SU-DHL-6 (cell line): Measurements from ENCODE around the gene EGR1.
A peak's percentile ranks its signal among the peaks of the same experiment; 100 is the strongest.

Source experiments
- H2AFZ ChIP-seq: fragments of 200-600 bp; sonication (generic); 2 replicates; pipeline ENCODE4 v1.6.1; 2014; ENCODE audit warnings: low read depth, mild to moderate bottlenecking, moderate library complexity, mixed read lengths, antibody characterized with exemption, low read length; ENCODE audit not compliant: severe bottlenecking
- H3F3A ChIP-seq: fragments of 200-600 bp; shearing (Covaris generic); 2 replicates; pipeline ENCODE4 v1.6.0; 2016; ENCODE audit warnings: antibody characterized with exemption, mild to moderate bottlenecking; ENCODE audit not compliant: insufficient read depth
- H3K27ac ChIP-seq: fragments of 200-600 bp; sonication (generic); 2 replicates; pipeline ENCODE4 v1.5.1; 2016; ENCODE audit warnings: low read depth, mild to moderate bottlenecking, low read length, moderate library complexity, mixed read lengths
- H3K27me3 ChIP-seq: fragments of 200-600 bp; sonication (generic), shearing (Covaris generic); 2 replicates; pipeline ENCODE4 v1.6.0; 2014; ENCODE audit warnings: mild to moderate bottlenecking, low read length
- H3K36me3 ChIP-seq: fragments of 200-600 bp; sonication (generic); 2 replicates; pipeline ENCODE4 v1.6.1; 2014; ENCODE audit warnings: mild to moderate bottlenecking, low read length, mixed read lengths
- H3K4me2 ChIP-seq: fragments of 300-600, 200-600 bp; shearing (Covaris generic), sonication (generic); 2 replicates; pipeline ENCODE4 v1.6.0; 2014; ENCODE audit warnings: low read length, low read depth, mild to moderate bottlenecking; ENCODE audit not compliant: poor library complexity, severe bottlenecking
- H3K4me3 ChIP-seq: fragments of 200-600 bp; sonication (generic); 2 replicates; pipeline ENCODE4 v1.5.1; 2014; ENCODE audit warnings: antibody characterized with exemption, low read length, mild to moderate bottlenecking, mixed read lengths; ENCODE audit not compliant: insufficient read depth, poor library complexity, severe bottlenecking
- H3K79me2 ChIP-seq: fragments of 200-600 bp; sonication (generic); 2 replicates; pipeline ENCODE4 v1.6.1; 2014; ENCODE audit warnings: mild to moderate bottlenecking, low read length, moderate library complexity; ENCODE audit not compliant: insufficient read depth
- H3K9ac ChIP-seq: fragments of 200-600 bp; sonication (generic); 2 replicates; pipeline ENCODE4 v1.7.0; 2014; ENCODE audit warnings: mild to moderate bottlenecking, low read length
- H3K9me2 ChIP-seq: fragments of 200-600 bp; sonication (generic); replicated peaks from 2 replicates; pipeline ENCODE4 v1.6.1; 2014; ENCODE audit warnings: low read length; ENCODE audit not compliant: insufficient read depth
- H3K9me3 ChIP-seq: fragments of 200-600 bp; sonication (generic); 2 replicates; pipeline ENCODE4 v1.6.1; 2014; ENCODE audit warnings: low read length, mixed read lengths; ENCODE audit not compliant: insufficient read depth
- H4K20me1 ChIP-seq: fragments of 200-600 bp; sonication (generic); 2 replicates; pipeline ENCODE4 v1.6.1; 2014; ENCODE audit warnings: low read depth, mild to moderate bottlenecking, antibody characterized with exemption, low read length, moderate library complexity, mixed read lengths
- CTCF ChIP-seq: fragments of 200-600 bp; sonication (generic); IDR thresholded peaks from one replicate; pipeline ENCODE4 v1.5.1; 2017; ENCODE audit warnings: antibody characterized with exemption, mild to moderate bottlenecking, low read length, moderate library complexity; ENCODE audit not compliant: insufficient read depth, poor library complexity, severe bottlenecking
- EZH2phosphoT487 ChIP-seq: fragments of 200-600 bp; sonication (generic), shearing (Covaris generic); conservative IDR thresholded peaks from 2 replicates; pipeline ENCODE4 v1.6.1; 2018; ENCODE audit warnings: mild to moderate bottlenecking, antibody characterized with exemption, low read length, moderate library complexity, mixed read lengths

The EGR1 gene

GRCh38 chr5:138455232-138455930 is 9.9 kb upstream of the EGR1 start:
- no peak overlapping the region for H3K4me3 ChIP-seq
- H3K9me3 ChIP-seq, result no peaks in the 10 kb centered on the region
- H3K27ac ChIP-seq, result no peak overlapping the region
- H3K9ac ChIP-seq, result no peak overlapping the region
- TF ChIP-seq EZH2phosphoT487 (no peak), CTCF (no peak)
- no peaks in the 10 kb centered on the region for H3K79me2 ChIP-seq
- no peaks in the 10 kb centered on the region for H3K27me3 ChIP-seq
- H4K20me1 ChIP-seq, result no peaks in the 10 kb centered on the region
- no peaks in the 10 kb centered on the region for H3F3A ChIP-seq
- H3K4me2 ChIP-seq, result no peak overlapping the region
- no peaks in the 10 kb centered on the region for H3K9me2 ChIP-seq
- no peaks in the 10 kb centered on the region for H3K36me3 ChIP-seq
- H2AFZ ChIP-seq, result no peak overlapping the region

- Histone ChIP-seq H3K36me3 (no peaks in the 10 kb centered on the region), H3K4me2 (no peak overlapping the region), H3K27ac (no peak overlapping the region), H3K9ac (no peak overlapping the region), H3K27me3 (no peaks in the 10 kb centered on the region), H3K9me2 (no peaks in the 10 kb centered on the region), H2AFZ (no peak overlapping the region), H3F3A (no peaks in the 10 kb centered on the region), H3K9me3 (no peaks in the 10 kb centered on the region), H4K20me1 (no peaks in the 10 kb centered on the region), H3K79me2 (no peaks in the 10 kb centered on the region), H3K4me3 (no peak overlapping the region)
- TF ChIP-seq EZH2phosphoT487 (no peak), CTCF (no peak)
Measured at GRCh38 chr5:138457531-138458275, 7.6 kb upstream of the EGR1 start.

- Histone ChIP-seq H4K20me1 (no peaks in the 10 kb centered on the region), H3K27ac (no peak overlapping the region)
- TF ChIP-seq EZH2phosphoT487, result no peak
Measured at GRCh38 chr5:138458384-138458783, 6.9 kb upstream of the EGR1 start.

DNA sequence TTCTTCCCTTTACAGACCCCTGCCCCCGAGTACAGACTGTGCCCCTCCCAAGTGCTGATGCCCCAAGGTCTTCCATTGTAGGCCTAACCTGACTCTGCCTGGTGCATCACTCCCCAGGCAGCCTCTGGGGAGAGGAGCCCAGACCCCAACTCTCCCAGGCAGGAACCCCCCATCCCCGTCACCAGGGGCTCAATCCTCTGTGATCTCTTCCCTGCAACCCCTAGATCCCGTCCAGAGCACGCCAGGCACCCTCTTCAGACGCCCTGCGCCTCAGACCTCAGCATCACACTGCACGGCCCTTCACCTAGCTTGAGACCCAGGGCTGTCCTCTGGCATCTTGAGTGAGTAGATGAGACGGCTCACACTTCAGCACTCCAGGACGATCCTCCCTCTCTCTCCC is 6.4 kb upstream of the EGR1 start:
- H3K9me2 ChIP-seq, result no peaks in the 10 kb centered on the region
- no peak overlapping the region for H3K27ac ChIP-seq
- TF ChIP-seq EZH2phosphoT487, result no peak
- no peak for TF ChIP-seq CTCF
- no peaks in the 10 kb centered on the region for H3K36me3 ChIP-seq
- no peaks in the 10 kb centered on the region for H3K27me3 ChIP-seq
- peak overlapping the region; percentile 61 for H2AFZ ChIP-seq
- H3K79me2 ChIP-seq, result no peaks in the 10 kb centered on the region
- no peak overlapping the region for H3K4me3 ChIP-seq
- peak overlapping the region; percentile 10; the same call in 1 of the 2 replicates for H3K9ac ChIP-seq
- H4K20me1 ChIP-seq, result no peaks in the 10 kb centered on the region
- H3F3A ChIP-seq, result no peaks in the 10 kb centered on the region
- H3K9me3 ChIP-seq, result no peaks in the 10 kb centered on the region
- no peak overlapping the region for H3K4me2 ChIP-seq

More at GRCh38 chr5:138458384-138458783, 6.9 kb upstream of the EGR1 start:
- Histone ChIP-seq H3K9me2 (no peaks in the 10 kb centered on the region), H3K9ac (0 out of 2 replicates have a peak overlapping the region, but pooled peaks have one; percentile 10), H3K36me3 (no peaks in the 10 kb centered on the region), H3K9me3 (no peaks in the 10 kb centered on the region), H3K4me3 (no peak overlapping the region), H3K27me3 (no peaks in the 10 kb centered on the region), H2AFZ (no peak overlapping the region), H3K4me2 (no peak overlapping the region), H3K79me2 (no peaks in the 10 kb centered on the region), H3F3A (no peaks in the 10 kb centered on the region)
